ENCODE data around the gene DDX21.

Gene DDX21

DNA sequence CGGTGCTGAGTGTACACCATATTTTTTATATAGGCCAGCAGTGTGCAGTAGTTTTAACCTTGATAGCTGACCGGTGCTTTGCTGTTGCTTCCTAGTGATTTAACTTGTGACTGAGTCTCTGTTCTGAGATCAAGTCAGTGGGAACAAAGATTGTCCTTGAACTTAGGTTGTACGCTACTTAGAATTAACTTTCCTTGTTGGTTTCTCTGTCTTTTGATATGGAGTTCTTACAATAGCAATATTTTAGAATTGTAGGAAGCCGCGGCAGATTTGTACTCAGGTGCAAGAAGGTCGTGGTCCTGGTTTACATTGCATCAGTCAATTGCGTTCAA is 1.3 kb downstream of the DDX21 start:
- DNase-seq = no peak
- H4K20me1 ChIP-seq (ENCODE audit: insufficient read depth, low read length) = peaks cover 37% of the 10 kb centered on the region; the same call in 1 of the 2 replicates
- TF ChIP-seq, protein P1, sequence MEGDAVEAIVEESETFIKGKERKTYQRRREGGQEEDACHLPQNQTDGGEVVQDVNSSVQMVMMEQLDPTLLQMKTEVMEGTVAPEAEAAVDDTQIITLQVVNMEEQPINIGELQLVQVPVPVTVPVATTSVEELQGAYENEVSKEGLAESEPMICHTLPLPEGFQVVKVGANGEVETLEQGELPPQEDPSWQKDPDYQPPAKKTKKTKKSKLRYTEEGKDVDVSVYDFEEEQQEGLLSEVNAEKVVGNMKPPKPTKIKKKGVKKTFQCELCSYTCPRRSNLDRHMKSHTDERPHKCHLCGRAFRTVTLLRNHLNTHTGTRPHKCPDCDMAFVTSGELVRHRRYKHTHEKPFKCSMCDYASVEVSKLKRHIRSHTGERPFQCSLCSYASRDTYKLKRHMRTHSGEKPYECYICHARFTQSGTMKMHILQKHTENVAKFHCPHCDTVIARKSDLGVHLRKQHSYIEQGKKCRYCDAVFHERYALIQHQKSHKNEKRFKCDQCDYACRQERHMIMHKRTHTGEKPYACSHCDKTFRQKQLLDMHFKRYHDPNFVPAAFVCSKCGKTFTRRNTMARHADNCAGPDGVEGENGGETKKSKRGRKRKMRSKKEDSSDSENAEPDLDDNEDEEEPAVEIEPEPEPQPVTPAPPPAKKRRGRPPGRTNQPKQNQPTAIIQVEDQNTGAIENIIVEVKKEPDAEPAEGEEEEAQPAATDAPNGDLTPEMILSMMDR (IDR thresholded peaks at IDR 0.05; ENCODE audit: borderline replicate concordance, extremely low read depth, low read length, poor library complexity, severe bottlenecking) = no peak
- no peak for TF ChIP-seq EZH2 (IDR thresholded peaks at IDR 0.05; ENCODE audit: borderline replicate concordance, low read depth, low read length, severe bottlenecking)
- H3K27ac ChIP-seq (ENCODE audit: low read length) = peak overlapping the region; percentile 37
- H3K4me2 ChIP-seq (ENCODE audit: insufficient read depth, low read length) = peak overlapping the region; percentile 72
- peak overlapping the region; percentile 75 for H3K9ac ChIP-seq (ENCODE audit: low read depth, low read length)
- H3K79me2 ChIP-seq (ENCODE audit: insufficient read depth, low read length) = peaks cover 73% of the 10 kb centered on the region
- H3K4me3 ChIP-seq (ENCODE audit: low read depth in 1 of 2, low read length in 2 of 2) = peak overlapping the region; percentile 41 to 87; a peak in 3 of 4 replicates
- H3K36me3 ChIP-seq (ENCODE audit: insufficient read depth, low read length) = peaks cover 36% of the 10 kb centered on the region
- no peak for ATAC-seq (ENCODE audit: insufficient read depth, low read depth)
- no peaks in the 10 kb centered on the region for H3K27me3 ChIP-seq (ENCODE audit: insufficient read depth, low read length, poor library complexity)
- 0 out of 2 replicates have a peak overlapping the region, but pooled peaks have one; percentile 96 for H2AFZ ChIP-seq (ENCODE audit: low read depth, low read length)
- H3K4me1 ChIP-seq (ENCODE audit: insufficient read depth, low read length) = peaks cover 42% of the 10 kb centered on the region
- H3K9me3 ChIP-seq (ENCODE audit: insufficient read depth, low read length, severe bottlenecking) = no peaks in the 10 kb centered on the region

- Histone ChIP-seq H3K4me3 (ENCODE audit: low read depth in 1 of 2, low read length in 2 of 2) (peak overlapping the region; percentile 41 to 87; a peak in 3 of 4 replicates), H3K27ac (ENCODE audit: low read length) (0 out of 2 replicates have a peak overlapping the region, but pooled peaks have one; percentile 37), H3K79me2 (ENCODE audit: insufficient read depth, low read length) (peaks cover 76% of the 10 kb centered on the region), H3K4me1 (ENCODE audit: insufficient read depth, low read length) (peaks cover 42% of the 10 kb centered on the region), H3K9me3 (ENCODE audit: insufficient read depth, low read length, severe bottlenecking) (no peaks in the 10 kb centered on the region), H4K20me1 (ENCODE audit: insufficient read depth, low read length) (peaks cover 39% of the 10 kb centered on the region; the same call in 1 of the 2 replicates), H2AFZ (ENCODE audit: low read depth, low read length) (no peak overlapping the region), H3K27me3 (ENCODE audit: insufficient read depth, low read length, poor library complexity) (no peaks in the 10 kb centered on the region), H3K9ac (ENCODE audit: low read depth, low read length) (peak overlapping the region; percentile 75), H3K36me3 (ENCODE audit: insufficient read depth, low read length) (peaks cover 40% of the 10 kb centered on the region), H3K4me2 (ENCODE audit: insufficient read depth, low read length) (peak overlapping the region; percentile 72)
- no peak for TF ChIP-seq EZH2 (IDR thresholded peaks at IDR 0.05; ENCODE audit: borderline replicate concordance, low read depth, low read length, severe bottlenecking)
- TF ChIP-seq, protein P1 (IDR thresholded peaks at IDR 0.05; ENCODE audit: borderline replicate concordance, extremely low read depth, low read length, poor library complexity, severe bottlenecking) = no peak
- ATAC-seq (ENCODE audit: insufficient read depth, low read depth) (no peak), DNase-seq (no peak)
These were observed 1.7 kb downstream of the DDX21 start for GRCh38 chr10:68957654-68958053.

DNA sequence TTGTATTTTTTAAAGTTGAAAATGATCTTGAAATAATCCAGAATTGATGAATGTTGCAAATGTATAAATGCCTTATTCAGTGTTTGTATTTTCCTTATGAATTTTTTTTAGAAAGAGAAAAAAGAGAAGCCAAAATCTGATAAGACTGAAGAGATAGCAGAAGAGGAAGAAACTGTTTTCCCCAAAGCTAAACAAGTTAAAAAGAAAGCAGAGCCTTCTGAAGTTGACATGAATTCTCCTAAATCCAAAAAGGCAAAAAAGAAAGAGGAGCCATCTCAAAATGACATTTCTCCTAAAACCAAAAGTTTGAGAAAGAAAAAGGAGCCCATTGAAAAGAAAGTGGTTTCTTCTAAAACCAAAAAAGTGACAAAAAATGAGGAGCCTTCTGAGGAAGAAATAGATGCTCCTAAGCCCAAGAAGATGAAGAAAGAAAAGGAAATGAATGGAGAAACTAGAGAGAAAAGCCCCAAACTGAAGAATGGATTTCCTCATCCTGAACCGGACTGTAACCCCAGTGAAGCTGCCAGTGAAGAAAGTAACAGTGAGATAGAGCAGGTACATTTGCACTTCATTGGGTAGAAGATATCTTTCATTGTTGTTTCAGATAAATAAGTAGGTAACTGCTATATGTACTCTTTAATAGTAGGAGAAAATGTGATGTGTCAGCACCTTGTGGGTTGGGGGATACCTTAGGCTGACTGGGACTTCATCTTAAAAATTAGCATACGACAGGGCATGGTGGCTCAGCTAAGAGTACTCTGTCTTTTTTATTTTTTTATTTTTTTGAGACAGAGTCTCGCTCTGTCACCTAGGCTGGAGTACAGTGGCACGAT is 3.9 kb downstream of the DDX21 start:
- TF ChIP-seq, protein P1 (IDR thresholded peaks at IDR 0.05; ENCODE audit: borderline replicate concordance, extremely low read depth, low read length, poor library complexity, severe bottlenecking) = no peak
- TF ChIP-seq EZH2 (IDR thresholded peaks at IDR 0.05; ENCODE audit: borderline replicate concordance, low read depth, low read length, severe bottlenecking) = no peak
- peaks cover 39% of the 10 kb centered on the region; the same call in 1 of the 2 replicates for H4K20me1 ChIP-seq (ENCODE audit: insufficient read depth, low read length)
- no peak overlapping the region; a peak in 1 of 4 replicates for H3K4me3 ChIP-seq (ENCODE audit: low read depth in 1 of 2, low read length in 2 of 2)

More for the DNA sequence above, 3.9 kb downstream of the DDX21 start:
- Histone ChIP-seq H3K4me1 (ENCODE audit: insufficient read depth, low read length) (peaks cover 37% of the 10 kb centered on the region), H3K27ac (ENCODE audit: low read length) (no peak overlapping the region), H3K9me3 (ENCODE audit: insufficient read depth, low read length, severe bottlenecking) (no peaks in the 10 kb centered on the region), H2AFZ (ENCODE audit: low read depth, low read length) (no peak overlapping the region), H3K4me2 (ENCODE audit: insufficient read depth, low read length) (peak overlapping the region; percentile 50; the same call in 1 of the 2 replicates), H3K9ac (ENCODE audit: low read depth, low read length) (no peak overlapping the region), H3K27me3 (ENCODE audit: insufficient read depth, low read length, poor library complexity) (no peaks in the 10 kb centered on the region), H3K79me2 (ENCODE audit: insufficient read depth, low read length) (peaks cover 80% of the 10 kb centered on the region), H3K36me3 (ENCODE audit: insufficient read depth, low read length) (peaks cover 62% of the 10 kb centered on the region)
- ATAC-seq (ENCODE audit: insufficient read depth, low read depth) = no peak
- DNase-seq = no peak
